Fibroblast of lung (primary cell): ENCODE data around the gene PECR. TPM values are rescaled to one million over a fixed set of nuclear protein-coding genes. Genes with fewer than 3 reads are reported as not detected.

Experiments used
- DNase-seq, 2 donors: peaks; one replicate each; pipeline versions ENCODE4 v3.0.0 to v3.0.0-alpha.2; 2010; ENCODE audit warnings: low read depth in 2 of 2
- H2AFZ ChIP-seq: 2 replicates; pipeline ENCODE4 v1.5.1; 2012; ENCODE audit warnings: low read length, control low read depth, inconsistent platforms
- H3K27ac ChIP-seq: 2 replicates; pipeline ENCODE4 v1.5.1; 2011; ENCODE audit warnings: low read length, control low read depth; ENCODE audit not compliant: insufficient read depth
- H3K27me3 ChIP-seq: 2 replicates; pipeline ENCODE4 v1.5.1; 2011; ENCODE audit warnings: mild to moderate bottlenecking, low read length; ENCODE audit not compliant: control insufficient read depth, insufficient read depth
- H3K36me3 ChIP-seq: 2 replicates; pipeline ENCODE4 v1.5.1; 2011; ENCODE audit warnings: low read length; ENCODE audit not compliant: control insufficient read depth, insufficient read depth
- H3K4me1 ChIP-seq: 2 replicates; pipeline ENCODE4 v1.5.1; 2011; ENCODE audit warnings: low read length; ENCODE audit not compliant: control insufficient read depth, insufficient read depth; ENCODE audit errors: extremely low read depth
- H3K4me2 ChIP-seq: 2 replicates; pipeline ENCODE4 v1.5.1; 2011; ENCODE audit warnings: low read length, control low read depth; ENCODE audit not compliant: insufficient read depth; ENCODE audit errors: extremely low read depth
- H3K4me3 ChIP-seq, 4 experiments: fragments of 200-600 bp in 1 of 4; sonication (generic) in 1 of 4; replicated peaks in 1 of 4; 2 replicates each; pipeline ENCODE4 v1.5.1; 2011 to 2016; ENCODE audit warnings: low read length in 4 of 4, low read depth in 3 of 4, mild to moderate bottlenecking in 3 of 4, control low read depth in 2 of 4, inconsistent platforms in 1 of 4, mixed read lengths in 1 of 4; ENCODE audit not compliant: insufficient read depth in 1 of 4; ENCODE audit errors: control extremely low read depth in 1 of 4
- H3K79me2 ChIP-seq: 2 replicates; pipeline ENCODE4 v1.5.1; 2012; ENCODE audit warnings: mild to moderate bottlenecking, low read length, inconsistent platforms; ENCODE audit not compliant: control insufficient read depth, insufficient read depth
- H3K9ac ChIP-seq: 2 replicates; pipeline ENCODE4 v1.5.1; 2011; ENCODE audit warnings: mild to moderate bottlenecking, low read length, control low read depth; ENCODE audit not compliant: insufficient read depth
- H3K9me3 ChIP-seq: 2 replicates; pipeline ENCODE4 v1.5.1; 2012; ENCODE audit warnings: low read depth, low read length; ENCODE audit not compliant: control insufficient read depth, insufficient read depth
- H4K20me1 ChIP-seq: 2 replicates; pipeline ENCODE4 v1.5.1; 2011; ENCODE audit warnings: low read length; ENCODE audit not compliant: control insufficient read depth, insufficient read depth; ENCODE audit errors: extremely low read depth
- CTCF ChIP-seq, 2 donors: IDR thresholded peaks in 1 of 2; conservative IDR thresholded peaks in 1 of 2; 1 replicate in 1 of 2; 2 replicates in 1 of 2; pipeline ENCODE4 v1.5.1; 2011 to 2012; ENCODE audit warnings: low read length in 2 of 2, control low read depth in 1 of 2, inconsistent platforms in 1 of 2, low read depth in 1 of 2, mild to moderate bottlenecking in 1 of 2
- EZH2 ChIP-seq: IDR thresholded peaks from 2 replicates; pipeline ENCODE4 v1.5.1; 2012; ENCODE audit warnings: low read length, control low read depth, mild to moderate bottlenecking; ENCODE audit errors: missing control alignments
- polyA plus RNA-seq, 2 donors: library from polyadenylated mRNA; depleted of rRNA in 1 of 2; stranded (reverse) in 1 of 2; unstranded in 1 of 2; fragments of >200 nt; gene quantifications; 2 replicates each; pipeline ENCODE4 v1.2.1, GENCODE V29; 2011 to 2012; ENCODE audit warnings: missing spikeins in 1 of 2
- total RNA-seq: library from RNA; depleted of rRNA; stranded (reverse); fragments of >200 nt; gene quantifications from 2 replicates; pipeline ENCODE4 v1.2.1, GENCODE V29; 2014

Gene PECR
- total and polyA plus RNA-seq, 2 donors (not counting 1 experiment from before 2014, with no cell fraction given), result 11.7 to 19.3 TPM

- Histone ChIP-seq H3K27ac (no peak overlapping the region), H3K4me3 (no peak overlapping the region), H3K9me3 (no peaks in the 10 kb centered on the region), H2AFZ (no peak overlapping the region), H4K20me1 (no peaks in the 10 kb centered on the region), H3K4me1 (no peaks in the 10 kb centered on the region), H3K36me3 (no peaks in the 10 kb centered on the region), H3K79me2 (no peaks in the 10 kb centered on the region), H3K4me2 (no peak overlapping the region), H3K9ac (no peak overlapping the region), H3K27me3 (no peaks in the 10 kb centered on the region)
- peak in 1 of 2 donors; percentile 96 for DNase-seq
- no peak for TF ChIP-seq CTCF (conservative IDR thresholded peaks at IDR 0.05 in 1 of 2, IDR thresholded peaks at IDR 0.05 in 1 of 2; ENCODE audit: low read depth in 1 of 2, low read length in 2 of 2)
- no peak for TF ChIP-seq EZH2
Measured at GRCh38 chr2:216057688-216058193, 23.9 kb downstream of the PECR start.

DNA sequence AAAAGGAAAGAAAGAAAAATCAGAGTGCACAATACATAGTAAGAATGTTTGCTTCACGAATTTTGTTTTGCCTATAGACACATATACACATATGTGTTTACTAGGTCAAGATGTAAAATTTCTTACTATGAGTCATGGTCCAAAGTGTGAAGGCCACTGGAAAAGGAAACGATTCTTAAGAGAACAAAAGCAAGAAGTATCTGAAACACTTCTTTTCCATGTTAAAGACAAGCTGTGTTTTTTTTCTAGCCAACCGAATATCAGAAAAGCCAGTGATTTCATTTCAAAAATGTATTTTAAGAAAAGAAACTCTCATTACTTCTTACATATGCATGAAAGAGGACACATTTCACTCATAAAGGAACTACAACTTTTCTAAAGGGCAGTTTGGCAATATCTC, 24.9 kb downstream of the PECR start:
- H3K36me3 ChIP-seq, result no peaks in the 10 kb centered on the region
- H2AFZ ChIP-seq, result no peak overlapping the region
- DNase-seq, result no peak
- H3K27me3 ChIP-seq, result no peaks in the 10 kb centered on the region
- no peak overlapping the region for H3K9ac ChIP-seq
- TF ChIP-seq CTCF (conservative IDR thresholded peaks at IDR 0.05 in 1 of 2, IDR thresholded peaks at IDR 0.05 in 1 of 2; ENCODE audit: low read depth in 1 of 2, low read length in 2 of 2) (no peak), EZH2 (no peak)
- H3K9me3 ChIP-seq, result no peaks in the 10 kb centered on the region
- no peak overlapping the region for H3K4me3 ChIP-seq
- H3K4me2 ChIP-seq, result no peak overlapping the region
- H4K20me1 ChIP-seq, result no peaks in the 10 kb centered on the region
- no peaks in the 10 kb centered on the region for H3K4me1 ChIP-seq
- no peak overlapping the region for H3K27ac ChIP-seq
- H3K79me2 ChIP-seq, result no peaks in the 10 kb centered on the region

- H3K9ac ChIP-seq, result no peak overlapping the region
- TF ChIP-seq CTCF (conservative IDR thresholded peaks at IDR 0.05 in 1 of 2, IDR thresholded peaks at IDR 0.05 in 1 of 2; ENCODE audit: low read depth in 1 of 2, low read length in 2 of 2) (no peak), EZH2 (no peak)
- no peak overlapping the region for H2AFZ ChIP-seq
- H3K36me3 ChIP-seq, result no peaks in the 10 kb centered on the region
- no peaks in the 10 kb centered on the region for H4K20me1 ChIP-seq
- no peaks in the 10 kb centered on the region for H3K4me1 ChIP-seq
- DNase-seq, result no peak
- no peak overlapping the region for H3K4me3 ChIP-seq
- no peak overlapping the region for H3K27ac ChIP-seq
- H3K79me2 ChIP-seq, result no peaks in the 10 kb centered on the region
- no peaks in the 10 kb centered on the region for H3K27me3 ChIP-seq
- H3K4me2 ChIP-seq, result no peak overlapping the region
- H3K9me3 ChIP-seq, result no peaks in the 10 kb centered on the region
Measured at GRCh38 chr2:216055680-216056079, 25.9 kb downstream of the PECR start.
